Measurements from ENCODE around the gene GNPTAB. TPM values are rescaled to one million over a fixed set of nuclear protein-coding genes. Genes with fewer than 3 reads are reported as not detected.

GNPTAB gene
- total and polyA plus RNA-seq, 5 experiments from 2014 or later = 25.9 to 64.2 (median 43.5) TPM

DNA sequence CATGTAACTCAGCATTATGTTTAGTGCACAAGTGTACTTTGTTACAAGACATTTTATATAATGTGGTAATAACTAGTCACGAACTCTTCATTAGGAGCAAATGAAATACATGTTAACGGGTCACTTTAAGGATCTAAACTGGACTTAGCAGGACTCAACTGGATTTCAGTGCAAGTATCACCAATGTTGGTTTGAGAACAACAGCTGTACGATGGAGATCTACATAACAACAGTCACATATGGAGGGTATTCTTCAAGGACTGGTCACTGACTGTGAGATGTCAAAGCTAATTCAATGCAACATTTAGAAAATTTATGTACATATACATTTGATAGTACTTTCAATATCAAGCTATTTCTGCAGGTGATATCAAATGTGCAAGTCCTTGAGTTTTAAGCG lies 69.0 kb downstream of the GNPTAB start:
- no peak for DNase-seq
- Mint-ChIP-seq H3K27ac (no peak overlapping the region), H3K9me3 (no peaks in the 10 kb centered on the region), H3K4me3 (no peak overlapping the region), H3K27me3 (no peaks in the 10 kb centered on the region), H3K4me1 (peaks cover 0 to 6% (median 0%) of the 10 kb centered on the region in 4 donors), H3K36me3 (peaks cover 0 to 69% (median 11%) of the 10 kb centered on the region in 3 donors)
- no peak for ATAC-seq
- POLR2A ChIA-PET = no interaction called here

GRCh38 chr12:101761350-101761749 lies 69.4 kb downstream of the GNPTAB start:
- Mint-ChIP-seq H3K4me1 (peaks cover 0 to 6% (median 0%) of the 10 kb centered on the region in 4 donors), H3K27me3 (no peaks in the 10 kb centered on the region), H3K27ac (no peak overlapping the region), H3K4me3 (no peak overlapping the region), H3K36me3 (peaks cover 0 to 69% (median 11%) of the 10 kb centered on the region in 3 donors), H3K9me3 (no peaks in the 10 kb centered on the region)
- POLR2A ChIA-PET = no interaction called here
- DNase-seq (no peak), ATAC-seq (no peak)

- H3K36me3 Mint-ChIP-seq = peaks cover 0 to 69% (median 11%) of the 10 kb centered on the region in 3 donors
These were observed 71.2 kb downstream of the GNPTAB start for GRCh38 chr12:101759396-101760047.

DNA sequence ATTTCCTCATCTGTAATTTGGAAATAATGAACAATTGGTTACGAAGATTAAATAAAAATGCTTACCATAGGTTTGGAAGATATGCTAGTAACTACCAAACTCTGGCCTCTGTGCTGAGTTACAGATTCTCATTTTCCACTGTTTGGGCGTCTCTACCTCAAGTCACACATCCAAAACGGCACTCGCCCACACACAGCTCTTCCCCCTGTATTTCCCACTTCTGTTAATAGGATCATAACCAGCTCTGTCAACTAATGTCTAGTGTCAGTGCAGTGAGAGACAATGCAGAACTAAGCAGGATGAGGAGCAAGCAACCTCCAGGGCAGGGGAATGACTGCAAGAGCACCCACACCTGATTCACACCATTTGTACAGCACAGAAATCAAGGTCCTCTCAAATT lies 80.6 kb downstream of the GNPTAB start:
- Mint-ChIP-seq H3K4me3 (no peak overlapping the region), H3K9me3 (no peaks in the 10 kb centered on the region), H3K4me1 (peaks cover 0 to 7% (median 2%) of the 10 kb centered on the region in 4 donors), H3K36me3 (peaks cover 4 to 87% (median 15%) of the 10 kb centered on the region in 3 donors), H3K27ac (peak overlapping the region in 2 of 10 donors; percentile 26 to 35), H3K27me3 (no peaks in the 10 kb centered on the region)
- POLR2A ChIA-PET = no interaction called here
- DNase-seq = no peak
- no peak for ATAC-seq

More at GRCh38 chr12:101759396-101760047, 71.2 kb downstream of the GNPTAB start:
- ATAC-seq (peak; percentile 52 to 65), DNase-seq (peak in 4 of 10 donors; percentile 12 to 38 (median 34))
- POLR2A ChIA-PET = interaction anchor here (0.6 to 0.7 kb wide), 2 partner anchors 92 to 383 kb away, joined by 3 to 5 read pairs; no protein-coding TSS in a partner anchor
- peaks cover 0 to 6% (median 0%) of the 10 kb centered on the region in 4 donors for H3K4me1 Mint-ChIP-seq
- no peaks in the 10 kb centered on the region for H3K27me3 Mint-ChIP-seq
- no peak overlapping the region for H3K4me3 Mint-ChIP-seq
- no peak overlapping the region for H3K27ac Mint-ChIP-seq
- no peaks in the 10 kb centered on the region for H3K9me3 Mint-ChIP-seq

DNA sequence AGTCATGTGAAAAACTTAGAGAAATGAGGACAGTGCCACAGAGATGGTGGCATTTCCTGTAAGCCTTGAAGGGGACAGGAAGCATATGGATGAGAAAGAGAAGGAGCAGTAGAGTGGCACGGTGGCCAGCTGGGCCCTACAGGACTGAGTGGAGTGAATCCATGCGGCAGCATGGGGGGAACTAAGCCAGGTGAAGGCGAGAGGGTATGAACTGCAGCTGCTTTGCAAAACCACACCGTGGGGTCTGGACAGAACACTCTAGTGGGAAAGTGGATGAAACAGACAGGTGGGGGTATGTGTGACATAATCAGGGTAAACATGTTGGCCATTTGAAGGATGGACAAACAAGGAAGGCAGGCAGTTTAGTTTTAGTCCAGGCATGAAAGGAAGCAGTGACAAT lies 81.1 kb downstream of the GNPTAB start:
- Mint-ChIP-seq H3K4me1 (peaks cover 0 to 12% (median 2%) of the 10 kb centered on the region in 4 donors), H3K9me3 (no peaks in the 10 kb centered on the region), H3K27ac (peak overlapping the region in 5 of 10 donors; percentile 4 to 63 (median 26)), H3K36me3 (peaks cover 4 to 87% (median 15%) of the 10 kb centered on the region in 3 donors), H3K27me3 (no peaks in the 10 kb centered on the region), H3K4me3 (no peak overlapping the region)
- no peak for ATAC-seq
- POLR2A ChIA-PET = no interaction called here
- DNase-seq = no peak

DNA sequence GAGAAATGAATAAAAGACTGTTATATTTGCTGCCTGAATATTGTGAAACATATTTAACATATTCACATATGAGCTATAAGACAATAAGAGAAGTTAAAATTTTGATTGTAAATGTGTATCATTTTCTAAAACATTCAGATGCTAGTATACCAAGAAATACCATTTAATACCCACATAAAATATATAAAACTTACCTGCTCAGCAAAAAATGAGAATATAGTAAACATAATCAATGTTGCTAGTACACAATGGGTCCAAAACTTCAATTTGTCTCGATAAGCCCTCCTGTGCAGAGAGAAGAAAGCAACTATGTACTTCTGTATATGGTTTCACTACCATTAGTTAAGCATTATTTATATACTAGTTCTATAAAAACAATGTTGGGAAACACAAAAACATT lies 81.9 kb downstream of the GNPTAB start:
- Mint-ChIP-seq H3K9me3 (no peaks in the 10 kb centered on the region), H3K4me1 (peaks cover 0 to 20% (median 3%) of the 10 kb centered on the region in 4 donors), H3K4me3 (no peak overlapping the region), H3K36me3 (peaks cover 4 to 88% (median 15%) of the 10 kb centered on the region in 3 donors), H3K27me3 (no peaks in the 10 kb centered on the region), H3K27ac (peak overlapping the region in 2 of 10 donors; percentile 17 to 88)
- POLR2A ChIA-PET = no interaction called here
- DNase-seq (no peak), ATAC-seq (no peak)

GRCh38 chr12:101747697-101748096 lies 83.1 kb downstream of the GNPTAB start:
- Mint-ChIP-seq H3K27me3 (no peaks in the 10 kb centered on the region), H3K4me3 (no peak overlapping the region), H3K9me3 (no peaks in the 10 kb centered on the region), H3K27ac (peak overlapping the region in 6 of 10 donors; percentile 17 to 84 (median 54)), H3K4me1 (peaks cover 0 to 32% (median 8%) of the 10 kb centered on the region in 4 donors), H3K36me3 (peaks cover 3 to 87% (median 10%) of the 10 kb centered on the region in 3 donors)
- POLR2A ChIA-PET = no interaction called here
- no peak for DNase-seq
- ATAC-seq = no peak

DNA sequence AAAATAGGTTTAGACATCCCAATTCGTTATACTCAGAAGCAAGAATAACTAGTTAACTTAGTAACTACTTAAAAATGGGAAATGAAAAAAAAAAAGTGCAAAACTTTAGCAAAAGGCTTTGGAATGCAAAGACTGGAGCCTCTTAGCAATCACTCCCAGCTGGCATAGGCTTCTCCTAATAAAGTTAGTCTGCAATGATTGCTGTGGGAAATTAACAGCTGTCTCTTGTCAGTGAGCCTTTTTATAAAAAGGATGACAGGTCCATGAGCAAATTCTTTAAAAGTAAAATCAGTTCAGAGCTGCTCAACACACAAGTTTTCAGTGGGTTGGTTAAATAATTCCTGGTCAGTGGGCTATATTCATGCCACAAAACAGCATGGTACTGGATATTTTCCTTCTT lies 84.1 kb downstream of the GNPTAB start:
- POLR2A ChIA-PET = no interaction called here
- Mint-ChIP-seq H3K27me3 (no peaks in the 10 kb centered on the region), H3K4me1 (peaks cover 0 to 36% (median 8%) of the 10 kb centered on the region in 4 donors), H3K27ac (no peak overlapping the region), H3K4me3 (no peak overlapping the region), H3K9me3 (no peaks in the 10 kb centered on the region), H3K36me3 (peaks cover 0 to 80% (median 7%) of the 10 kb centered on the region in 3 donors)
- no peak for DNase-seq
- no peak for ATAC-seq

DNA sequence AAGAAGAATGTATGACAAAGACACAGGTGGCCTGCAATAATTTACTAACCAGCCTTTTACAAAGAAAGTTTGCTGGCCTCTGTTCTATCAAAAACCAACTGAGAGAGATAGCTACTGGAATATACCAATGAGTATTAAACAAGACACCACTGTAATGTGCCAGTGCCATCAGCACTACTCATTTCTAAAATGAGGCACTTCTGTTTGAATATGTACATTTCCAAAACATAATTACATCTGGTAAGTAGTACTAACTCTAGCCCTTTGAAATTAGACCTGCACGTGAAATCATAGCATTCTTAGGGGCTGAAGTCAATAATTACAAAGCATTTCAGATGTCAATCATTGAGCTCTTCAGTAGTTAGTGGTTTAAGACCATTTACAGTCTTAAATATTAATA lies 84.6 kb downstream of the GNPTAB start:
- ATAC-seq (no peak), DNase-seq (no peak)
- POLR2A ChIA-PET = no interaction called here
- Mint-ChIP-seq H3K27ac (no peak overlapping the region), H3K4me3 (no peak overlapping the region), H3K36me3 (peaks cover 0 to 76% (median 7%) of the 10 kb centered on the region in 3 donors), H3K9me3 (no peaks in the 10 kb centered on the region), H3K4me1 (peaks cover 0 to 36% (median 8%) of the 10 kb centered on the region in 4 donors), H3K27me3 (no peaks in the 10 kb centered on the region)

DNA sequence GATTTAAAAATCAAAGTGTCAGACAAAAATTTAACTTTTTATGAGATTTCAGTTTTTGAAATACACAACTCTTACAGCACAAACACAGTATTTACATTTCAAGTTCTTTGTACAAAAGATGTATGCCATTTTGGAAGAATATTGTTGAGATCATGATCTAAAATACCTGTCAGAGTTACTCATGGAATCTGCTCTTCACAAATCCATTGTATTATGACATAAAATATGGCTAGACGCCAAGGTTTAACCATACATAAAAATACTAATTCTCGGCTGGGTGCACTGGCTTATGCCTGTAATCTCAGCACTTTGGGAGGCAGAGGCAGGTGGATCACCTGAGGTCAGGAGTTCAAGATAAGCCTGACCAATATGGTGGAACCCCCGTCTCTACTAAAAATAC lies 85.3 kb downstream of the GNPTAB start:
- Mint-ChIP-seq H3K9me3 (no peaks in the 10 kb centered on the region), H3K27ac (peak overlapping the region in 6 of 10 donors; percentile 6 to 90 (median 40)), H3K4me1 (peaks cover 0 to 36% (median 6%) of the 10 kb centered on the region in 4 donors), H3K27me3 (no peaks in the 10 kb centered on the region), H3K4me3 (no peak overlapping the region), H3K36me3 (peaks cover 0 to 71% (median 7%) of the 10 kb centered on the region in 3 donors)
- POLR2A ChIA-PET = no interaction called here
- DNase-seq = no peak
- no peak for ATAC-seq

GRCh38 chr12:101743724-101744472 lies 86.9 kb downstream of the GNPTAB start:
- DNase-seq = peak in 3 of 10 donors; percentile 20 to 68 (median 41)
- peaks cover 0 to 58% (median 8%) of the 10 kb centered on the region in 3 donors for H3K36me3 Mint-ChIP-seq
- H3K4me3 Mint-ChIP-seq = peak overlapping the region in 2 of 10 donors; percentile 20 to 25
- peaks cover 0 to 36% (median 6%) of the 10 kb centered on the region in 4 donors for H3K4me1 Mint-ChIP-seq
- ATAC-seq = peak in 1 of 2 donors; percentile 74
- POLR2A ChIA-PET = no interaction called here
- no peaks in the 10 kb centered on the region for H3K27me3 Mint-ChIP-seq
- H3K9me3 Mint-ChIP-seq = no peaks in the 10 kb centered on the region
- H3K27ac Mint-ChIP-seq = peak overlapping the region; percentile 2 to 90 (median 68)

DNA sequence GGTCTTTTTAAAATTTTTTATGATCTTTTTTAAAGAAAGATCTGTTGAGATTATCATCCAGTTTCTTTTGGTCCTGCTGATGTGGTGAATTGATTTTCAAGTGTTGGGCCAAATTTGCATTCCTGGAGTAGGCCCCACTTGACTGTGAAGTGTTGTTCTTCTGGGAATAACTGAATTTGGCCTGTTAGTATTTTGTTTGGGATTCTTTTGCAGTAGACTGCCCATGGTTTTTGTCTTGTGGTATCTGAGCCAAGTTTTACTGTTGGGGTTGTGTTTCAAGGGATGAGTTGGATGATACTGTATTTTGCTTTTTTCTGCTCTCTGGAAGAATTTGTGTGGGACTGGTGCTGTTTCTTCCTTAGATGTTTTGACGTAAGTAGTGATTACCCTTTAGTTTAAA lies 87.5 kb downstream of the GNPTAB start:
- DNase-seq (no peak), ATAC-seq (no peak)
- H3K36me3 Mint-ChIP-seq = peaks cover 0 to 51% (median 5%) of the 10 kb centered on the region in 3 donors
- POLR2A ChIA-PET = no interaction called here
- H3K9me3 Mint-ChIP-seq = no peaks in the 10 kb centered on the region
- peak overlapping the region in 1 of 10 donors; percentile 5 for H3K4me3 Mint-ChIP-seq
- H3K4me1 Mint-ChIP-seq = peaks cover 0 to 36% (median 6%) of the 10 kb centered on the region in 4 donors
- H3K27ac Mint-ChIP-seq = peak overlapping the region in 9 of 10 donors; percentile 2 to 90 (median 71)
- H3K27me3 Mint-ChIP-seq = no peaks in the 10 kb centered on the region

GRCh38 chr12:101740980-101741379 lies 89.8 kb downstream of the GNPTAB start:
- peaks cover 0 to 38% (median 2%) of the 10 kb centered on the region in 3 donors for H3K36me3 Mint-ChIP-seq
- no peak for ATAC-seq
- no peaks in the 10 kb centered on the region for H3K9me3 Mint-ChIP-seq
- H3K4me1 Mint-ChIP-seq = peaks cover 0 to 32% (median 6%) of the 10 kb centered on the region in 4 donors
- H3K4me3 Mint-ChIP-seq = no peak overlapping the region
- H3K27me3 Mint-ChIP-seq = no peaks in the 10 kb centered on the region
- no peak for DNase-seq
- no peak overlapping the region for H3K27ac Mint-ChIP-seq
- POLR2A ChIA-PET = no interaction called here

Data from naive thymus-derived CD8-positive, alpha-beta T cell (primary cell).